GM21576 (cell line): ENCODE data around the gene ZKSCAN4.

Source experiments
- ATAC-seq: cut with Tn5 transposase; IDR thresholded peaks from one replicate; pipeline ENCODE4 v1.9.1; 2021; ENCODE audit warnings: mild to moderate bottlenecking, moderate library complexity; ENCODE audit not compliant: unreplicated experiment

Gene ZKSCAN4

DNA sequence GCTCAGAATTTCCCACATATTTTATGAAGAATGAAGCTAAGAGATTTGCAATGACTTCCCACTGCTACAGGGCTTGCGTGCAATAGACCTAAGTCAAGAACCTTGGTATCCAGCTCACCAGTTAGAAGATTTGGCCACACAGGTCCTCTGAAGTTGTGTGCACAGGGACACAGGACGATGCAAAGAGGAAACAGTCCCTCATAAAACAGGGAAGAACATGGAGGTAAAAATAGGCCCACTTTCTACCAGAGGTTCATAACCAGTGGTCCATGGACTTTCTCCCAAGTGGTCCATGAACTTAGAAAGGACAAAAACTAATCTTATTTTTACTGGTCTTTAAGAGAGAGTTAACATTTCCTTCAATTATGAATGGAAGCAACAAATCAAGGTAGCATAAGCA is 1.3 kb downstream of the ZKSCAN4 start:
- ATAC-seq: no peak

DNA sequence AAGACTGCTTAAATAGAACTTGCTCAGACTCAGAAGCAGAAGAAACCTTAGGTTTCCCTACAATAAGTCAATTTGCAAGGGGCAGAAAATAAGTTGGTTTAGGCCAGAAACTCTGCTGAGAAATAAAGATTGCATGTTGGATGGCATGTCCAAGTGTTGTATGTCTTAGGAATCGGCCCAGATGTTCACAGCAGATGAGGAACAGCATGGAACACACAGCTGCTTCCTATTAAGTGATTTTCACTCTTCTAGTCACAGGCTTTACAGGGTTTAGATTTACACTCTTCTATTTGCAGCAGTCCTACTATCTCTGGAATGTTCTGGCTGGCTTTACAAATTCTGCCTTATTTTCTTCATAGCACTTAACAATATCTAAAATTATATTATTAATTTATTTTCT is 3.2 kb downstream of the ZKSCAN4 start:
- no peak for ATAC-seq

DNA sequence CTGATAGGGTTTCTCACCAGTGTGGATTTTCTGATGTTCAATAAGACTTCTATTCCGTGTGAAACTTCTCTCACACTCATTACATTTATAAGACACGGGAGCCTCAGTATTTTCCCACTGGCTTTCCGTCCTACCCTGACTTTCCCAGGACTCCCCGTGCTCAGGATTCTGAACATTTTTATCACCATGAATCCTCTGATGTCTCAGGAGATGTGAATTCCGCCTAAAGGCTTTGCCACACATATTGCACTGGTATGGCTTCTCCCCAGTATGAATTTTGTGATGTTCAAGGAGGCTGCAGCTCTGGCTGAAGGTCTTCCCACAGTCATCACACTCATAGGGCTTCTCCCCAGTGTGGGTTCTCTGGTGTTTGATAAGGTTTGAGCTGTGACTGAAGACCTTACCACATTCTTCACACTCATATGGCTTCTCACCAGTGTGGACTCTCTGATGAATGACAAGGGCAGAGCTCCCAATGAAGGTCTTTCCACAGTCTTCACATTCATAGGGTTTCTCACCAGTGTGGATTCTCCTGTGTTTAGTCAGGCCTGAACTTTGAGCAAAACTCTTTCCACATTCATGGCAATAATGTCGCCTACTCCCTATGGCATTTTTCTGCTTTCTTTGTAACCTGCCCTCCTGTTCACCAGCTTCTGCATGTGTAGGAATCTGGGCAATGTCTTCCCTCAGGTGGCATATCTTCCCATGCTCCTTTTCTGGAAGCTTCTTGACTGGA is 6.7 kb downstream of the ZKSCAN4 start:
- ATAC-seq: no peak

DNA sequence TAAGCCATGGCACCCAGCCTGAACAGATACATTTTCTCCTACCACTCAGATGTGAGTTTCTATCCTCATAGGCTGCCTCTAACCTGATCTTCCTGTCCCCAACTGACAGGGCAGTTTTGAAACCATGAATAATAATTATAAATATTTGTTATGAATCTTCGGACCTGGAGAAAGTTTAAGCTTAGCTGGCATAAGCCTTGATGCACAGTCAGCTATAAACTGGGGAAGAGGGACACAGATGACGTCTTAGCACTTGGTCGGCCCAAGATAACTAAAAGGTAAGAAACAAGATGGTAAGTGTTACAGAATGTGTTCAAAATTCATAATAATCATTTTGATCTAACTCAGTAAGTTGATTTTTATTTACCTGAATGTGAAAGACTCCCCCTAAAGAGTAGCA is 8.1 kb downstream of the ZKSCAN4 start:
- ATAC-seq: no peak

DNA sequence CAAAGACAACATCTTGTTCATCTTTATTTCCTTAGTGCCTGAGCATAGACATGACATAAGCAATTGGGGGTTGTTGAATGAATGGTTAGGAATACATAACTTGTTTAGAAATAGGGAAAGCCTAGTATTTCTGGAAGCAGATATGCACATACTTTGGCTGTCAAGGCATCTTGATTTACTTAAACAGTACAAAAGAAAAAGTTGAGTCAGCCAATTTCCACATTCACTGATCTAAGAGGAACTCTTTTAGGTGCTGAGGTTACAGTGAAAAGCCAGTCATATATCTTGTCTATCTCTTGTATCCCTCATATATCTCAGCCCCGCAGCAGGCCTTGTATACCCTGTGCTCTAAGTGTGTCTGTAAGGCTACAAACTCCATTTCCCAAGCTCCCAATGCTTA is 11.6 kb downstream of the ZKSCAN4 start:
- no peak for ATAC-seq

DNA sequence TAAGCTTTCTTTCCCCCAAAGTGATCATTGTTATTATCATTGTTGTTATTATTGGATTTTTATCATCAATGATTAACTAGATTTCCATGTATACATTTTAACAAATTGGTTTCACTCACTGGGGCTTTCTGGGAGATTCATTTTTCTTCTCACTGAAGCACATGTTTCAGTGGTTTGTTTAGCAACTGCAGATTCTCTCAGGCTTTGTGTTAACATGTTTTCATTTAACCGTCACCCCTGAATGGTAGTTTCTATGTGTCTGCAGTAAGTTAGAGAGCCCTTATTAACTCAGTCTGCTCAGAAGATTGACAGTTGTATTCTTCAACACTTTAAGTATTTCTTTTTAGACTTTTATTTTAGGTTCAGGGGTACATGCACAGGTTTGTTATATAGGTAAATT is 12.4 kb downstream of the ZKSCAN4 start:
- no peak for ATAC-seq

DNA sequence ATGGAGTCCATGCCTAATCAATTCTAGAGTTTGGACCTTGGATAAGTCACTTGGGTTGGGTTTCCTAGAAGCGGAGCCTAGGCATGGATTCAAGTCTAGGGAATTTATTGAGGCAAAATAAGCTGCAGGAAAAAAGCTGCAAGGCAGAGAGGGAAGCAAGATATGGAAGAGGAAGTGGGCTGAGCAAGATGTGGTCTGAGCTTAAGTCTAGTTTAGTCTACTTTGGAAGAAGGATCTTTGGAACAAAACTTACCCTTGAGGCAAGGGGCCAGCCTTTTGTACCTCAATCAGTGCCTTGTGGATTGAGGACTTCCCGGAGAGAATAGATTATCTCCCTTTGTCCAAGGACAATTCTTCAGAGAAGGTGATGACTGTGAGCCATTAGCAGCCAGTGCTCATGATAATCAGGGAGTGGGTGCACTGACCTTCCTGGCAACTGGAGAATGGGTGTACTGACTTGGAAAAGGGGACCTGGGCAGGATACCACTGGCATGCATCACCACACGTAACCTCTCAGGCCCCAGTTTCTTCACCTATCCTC is 16.1 kb downstream of the ZKSCAN4 start:
- ATAC-seq: no peak

DNA sequence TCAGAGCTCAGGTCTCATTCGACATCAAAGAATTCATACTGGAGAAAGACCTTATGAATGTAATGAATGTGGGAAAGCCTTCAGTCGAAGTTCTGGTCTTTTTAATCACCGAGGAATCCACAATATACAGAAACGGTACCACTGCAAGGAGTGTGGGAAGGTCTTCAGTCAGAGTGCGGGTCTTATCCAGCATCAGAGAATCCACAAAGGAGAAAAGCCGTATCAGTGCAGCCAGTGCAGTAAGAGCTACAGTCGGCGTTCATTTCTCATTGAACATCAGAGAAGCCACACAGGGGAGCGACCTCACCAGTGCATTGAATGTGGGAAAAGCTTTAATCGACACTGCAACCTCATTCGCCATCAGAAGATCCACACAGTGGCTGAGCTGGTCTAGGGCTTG is 19.3 kb downstream of the ZKSCAN4 start:
- no peak for ATAC-seq

DNA sequence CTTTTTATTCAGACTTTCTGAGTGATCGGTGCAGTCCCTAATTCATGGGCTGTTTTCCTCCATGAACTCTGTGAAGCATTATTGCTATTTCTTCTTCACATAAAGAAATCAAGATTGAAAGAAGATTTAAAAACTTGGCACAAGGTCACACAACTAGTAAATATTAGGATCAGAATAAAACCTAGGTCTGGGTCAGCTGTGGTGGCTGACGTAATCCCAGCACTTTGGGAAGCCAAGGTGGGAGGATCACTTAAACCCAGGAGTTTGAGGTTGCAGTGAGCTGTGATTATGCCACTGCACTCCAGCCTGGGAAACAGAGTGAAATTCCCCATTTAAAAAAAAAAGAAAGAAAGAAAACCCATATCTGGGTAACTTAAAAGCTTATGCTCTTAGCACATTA is 25.6 kb downstream of the ZKSCAN4 start:
- ATAC-seq: no peak

DNA sequence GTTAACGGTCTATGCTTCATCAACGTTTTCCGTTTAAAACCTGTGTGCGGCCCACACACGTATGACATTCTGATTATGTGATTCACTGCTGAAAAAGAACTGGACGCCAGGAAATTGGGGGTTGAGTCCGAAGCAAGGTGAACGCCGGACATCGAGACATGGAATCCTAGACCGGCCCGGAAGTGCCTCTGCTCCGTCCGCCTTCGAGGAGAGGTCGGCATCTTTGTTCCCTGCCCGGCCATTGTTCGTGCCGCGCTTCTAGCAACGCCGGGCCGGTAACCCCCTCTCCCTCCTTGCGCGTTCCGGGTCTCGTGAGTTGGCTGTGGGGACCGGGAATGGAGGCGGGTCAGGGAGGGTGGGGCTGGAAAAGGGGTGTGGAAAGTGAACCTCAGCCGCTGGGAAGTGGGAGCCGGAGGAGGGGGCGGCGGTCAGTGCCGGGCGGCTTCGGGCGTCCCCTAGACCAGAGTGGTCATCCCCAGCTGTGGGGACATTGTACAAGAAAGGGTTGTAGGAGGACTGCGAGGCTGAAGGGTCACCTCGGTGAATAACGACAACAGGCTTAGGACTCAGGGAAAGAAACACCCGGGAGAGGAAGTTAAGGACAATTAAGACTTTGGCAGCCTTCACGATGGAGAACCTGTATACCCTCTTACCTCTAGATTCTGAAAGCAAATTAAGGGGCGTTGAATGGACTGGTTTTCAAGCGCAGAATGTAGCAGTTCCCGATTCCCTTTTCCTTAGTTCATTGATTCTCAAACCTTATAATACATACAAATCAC is 26.8 kb downstream of the ZKSCAN4 start, which contains the start of gene ZSCAN9:
Gene ZSCAN9, plus strand, starts transcription at position 220 of the 779 bp plus-strand sequence. CDS start 1,810 bp downstream, outside the sequence.
- ATAC-seq: peak; percentile 89

DNA sequence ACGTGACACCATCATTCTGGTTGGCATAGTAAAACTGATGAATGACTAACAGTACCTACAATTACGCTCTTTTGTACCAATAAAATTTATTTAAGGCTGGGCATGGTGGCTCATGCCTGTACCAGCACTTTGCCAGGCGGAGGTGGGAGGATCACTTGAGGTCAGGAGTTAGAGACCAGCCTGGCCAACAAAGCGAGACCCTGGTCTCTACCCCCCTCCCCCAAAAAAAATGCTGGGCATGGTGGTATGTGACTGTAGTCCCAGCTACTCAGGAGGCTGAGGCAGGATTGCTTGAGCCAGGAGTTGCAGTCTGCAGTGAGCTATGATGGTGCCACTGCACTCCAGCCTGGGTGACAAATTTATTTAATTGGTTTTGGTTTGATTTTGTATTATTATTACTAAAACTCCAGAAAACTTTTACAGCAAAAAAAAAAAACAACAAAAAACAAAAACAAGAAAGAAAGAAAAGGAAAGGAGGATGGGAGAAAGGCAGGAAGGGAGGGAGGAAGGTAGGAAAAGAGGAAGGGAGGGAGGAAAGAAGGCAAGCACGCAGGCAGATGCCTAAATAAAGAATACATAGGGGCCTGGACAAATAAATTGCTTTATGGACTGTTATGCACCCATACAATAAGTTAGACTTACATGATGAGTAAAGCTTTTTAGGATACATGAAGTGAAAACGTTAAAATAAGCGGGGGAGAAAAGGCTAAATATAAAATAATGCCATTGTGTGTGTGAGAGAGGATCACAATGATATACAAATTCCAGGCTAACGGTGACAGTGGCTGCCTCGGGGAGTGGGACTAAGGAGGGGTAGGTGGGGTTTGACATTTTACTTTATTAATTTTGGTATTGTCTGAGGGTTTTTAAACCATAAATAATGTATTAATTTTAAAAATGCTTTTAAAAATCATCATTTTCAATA is 27.7 kb downstream of the ZKSCAN4 start:
- ATAC-seq: no peak

DNA sequence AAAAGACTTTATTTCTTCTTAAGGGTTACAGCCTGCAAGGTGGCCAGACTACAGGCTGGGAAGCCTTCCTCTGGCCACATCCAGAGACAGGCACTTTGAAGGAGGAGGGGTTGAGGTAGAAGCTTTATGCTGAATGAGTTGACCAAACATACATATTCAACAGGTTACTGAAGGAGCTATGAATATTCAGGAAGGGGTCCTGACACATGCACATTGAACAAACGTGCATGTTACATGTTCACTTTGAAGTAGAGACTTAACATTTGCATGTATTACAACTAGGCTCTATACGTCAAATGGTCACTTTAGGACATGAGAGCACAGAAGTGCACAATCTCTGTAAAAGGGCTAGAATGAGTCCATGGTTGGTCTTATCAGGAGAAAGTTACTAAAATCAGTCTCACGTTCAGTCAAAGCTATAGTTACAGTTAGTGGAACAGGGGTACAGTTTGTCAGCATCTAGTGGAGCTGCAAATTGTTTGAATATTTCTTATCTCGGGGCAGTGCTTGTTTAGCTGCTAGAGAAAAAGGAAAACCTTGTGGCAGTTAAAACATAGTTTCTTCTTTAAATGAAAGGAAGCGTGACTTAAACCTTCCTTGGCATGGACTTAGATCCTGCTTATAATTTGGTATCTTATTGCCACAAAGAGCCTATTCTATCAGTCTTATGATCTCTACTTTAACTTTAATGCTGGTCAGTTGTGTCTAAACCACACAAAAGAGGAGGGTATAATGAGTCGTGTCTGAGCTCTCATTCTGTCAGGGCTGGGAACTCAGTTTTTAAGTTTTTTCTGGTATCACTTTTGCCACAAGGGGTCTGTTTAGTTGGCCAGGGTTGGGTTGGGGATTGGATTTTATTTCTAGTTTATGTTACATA is 31.6 kb downstream of the ZKSCAN4 start:
- no peak for ATAC-seq

DNA sequence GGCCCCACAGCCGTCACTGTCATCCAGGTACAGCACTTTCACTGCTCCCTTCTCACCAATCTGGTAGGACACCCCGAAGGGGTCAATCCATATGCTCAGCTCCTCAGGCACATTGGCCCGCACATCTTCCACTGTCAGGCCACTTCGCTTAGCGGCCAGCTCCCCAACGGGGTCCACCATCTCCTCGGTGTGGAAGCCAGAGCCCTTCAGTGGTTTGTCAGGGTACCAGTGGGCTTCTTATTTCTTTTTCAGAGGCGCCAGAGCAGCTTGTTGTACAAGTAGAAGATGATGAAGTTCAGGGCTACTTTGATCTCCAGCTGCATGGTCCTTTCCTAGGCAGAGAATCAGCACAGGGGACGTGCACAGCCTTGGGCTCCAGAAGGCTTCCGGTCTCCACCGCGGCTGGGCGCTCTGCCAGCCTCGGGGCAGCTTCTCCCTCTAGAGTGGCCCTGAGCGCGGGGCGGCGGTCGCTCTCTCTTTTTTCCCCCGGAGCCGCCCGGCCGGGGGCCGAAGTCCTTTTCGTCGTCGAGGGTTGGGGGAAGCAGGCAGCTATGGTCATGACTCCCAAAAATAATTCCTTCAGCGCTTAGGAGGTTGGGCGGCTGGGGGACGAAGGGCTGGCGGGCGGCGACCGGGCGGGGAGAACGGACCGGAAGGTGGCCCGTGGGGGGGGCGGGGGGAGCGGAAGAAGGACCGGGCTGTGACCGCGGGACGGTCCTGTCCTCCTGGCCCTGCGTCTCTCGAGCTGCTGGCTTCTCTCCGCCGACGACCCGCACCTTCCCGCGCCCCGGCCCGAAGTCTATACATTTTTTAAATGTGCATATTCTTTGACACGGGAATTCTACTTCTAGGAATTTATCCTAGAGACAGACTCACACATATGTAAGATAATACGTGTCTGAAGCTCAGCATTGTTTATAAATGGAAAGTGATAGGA is 33.5 kb downstream of the ZKSCAN4 start:
- peak; percentile 73 for ATAC-seq

DNA sequence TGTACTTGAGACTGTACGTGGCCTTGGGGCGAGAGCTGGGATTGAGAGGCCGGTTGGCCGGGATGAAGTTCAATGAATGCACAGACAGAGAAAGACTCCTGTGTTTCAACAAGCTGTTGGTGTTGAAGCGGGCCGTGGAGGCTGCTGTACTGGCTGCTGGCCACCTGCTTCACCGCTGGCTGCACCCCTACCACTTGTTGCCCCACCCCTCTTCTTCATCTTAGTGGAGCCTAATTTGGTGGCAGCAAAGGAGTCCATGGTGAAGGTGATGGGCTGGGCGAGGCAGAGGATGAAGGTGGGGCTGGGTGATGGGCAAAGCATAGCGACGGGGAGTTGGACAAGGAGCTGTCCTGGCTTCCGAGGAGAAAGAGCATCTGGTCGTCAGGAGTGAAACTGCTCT is 34.2 kb downstream of the ZKSCAN4 start:
- ATAC-seq: no peak

DNA sequence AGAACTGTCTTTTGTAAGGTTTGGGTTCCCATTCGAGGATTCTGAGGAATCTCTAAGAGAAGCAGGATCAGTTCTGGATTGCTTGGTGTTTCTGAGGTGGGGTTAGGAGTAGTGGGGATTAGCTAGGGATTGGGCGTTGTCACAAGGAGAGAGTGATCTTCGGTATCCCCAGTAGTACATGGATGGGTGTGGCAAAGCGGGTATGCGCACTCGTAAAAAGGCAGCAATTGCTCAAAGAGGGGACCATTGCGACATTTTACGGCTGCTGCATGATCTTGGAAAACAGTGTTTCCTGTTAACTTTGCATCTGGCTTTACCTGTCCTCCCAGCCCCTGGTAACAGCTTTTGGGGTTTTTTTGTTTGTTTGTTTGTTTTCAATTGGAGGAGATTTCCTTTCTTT is 36.6 kb downstream of the ZKSCAN4 start:
- ATAC-seq: no peak

DNA sequence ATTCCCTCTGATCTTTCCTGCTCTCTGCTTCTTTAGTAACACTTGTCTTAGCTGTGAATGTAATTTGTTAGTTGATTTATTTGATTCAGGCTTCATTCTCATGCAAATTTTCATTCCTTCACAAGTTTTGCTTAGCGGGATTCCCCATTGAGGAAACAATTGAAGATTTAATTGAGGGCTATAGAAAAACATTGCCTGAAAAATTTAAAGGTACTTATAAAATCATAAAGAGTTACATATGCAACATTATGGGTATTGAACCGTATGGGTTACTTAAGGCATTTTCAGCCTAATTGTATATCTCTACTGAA is 38.9 kb downstream of the ZKSCAN4 start:
- no peak for ATAC-seq

DNA sequence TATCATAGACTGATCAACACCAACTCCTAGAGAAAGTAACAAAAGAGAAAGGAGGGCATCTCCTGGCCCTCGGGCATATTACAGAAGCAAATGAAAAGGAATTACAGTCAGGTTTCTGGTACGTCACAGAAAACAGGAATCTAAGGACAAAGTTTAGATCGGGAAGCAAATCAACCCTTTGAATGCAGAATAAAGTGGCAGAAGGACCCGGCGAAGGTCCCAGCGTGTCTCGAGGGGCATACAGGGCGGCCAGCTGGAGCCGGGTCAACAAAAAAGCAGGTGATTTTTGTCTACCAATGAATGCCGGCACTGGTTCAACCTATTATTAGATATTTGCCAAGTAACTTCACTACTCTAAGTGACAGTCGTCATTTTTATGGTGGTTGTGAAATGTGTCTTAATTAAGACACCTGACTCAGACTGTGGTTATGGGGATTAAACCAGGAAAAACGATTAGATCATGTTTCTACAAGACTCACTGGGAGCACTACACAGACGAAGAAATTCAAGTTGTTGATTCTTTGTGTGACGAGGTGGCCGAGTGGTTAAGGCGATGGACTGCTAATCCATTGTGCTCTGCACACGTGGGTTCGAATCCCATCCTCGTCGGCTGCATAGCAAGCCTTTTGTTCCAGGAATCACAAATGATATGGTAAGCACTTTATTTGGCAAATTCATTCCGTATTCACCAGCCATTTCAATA is 39.4 kb downstream of the ZKSCAN4 start:
- peak; percentile 48 for ATAC-seq

DNA sequence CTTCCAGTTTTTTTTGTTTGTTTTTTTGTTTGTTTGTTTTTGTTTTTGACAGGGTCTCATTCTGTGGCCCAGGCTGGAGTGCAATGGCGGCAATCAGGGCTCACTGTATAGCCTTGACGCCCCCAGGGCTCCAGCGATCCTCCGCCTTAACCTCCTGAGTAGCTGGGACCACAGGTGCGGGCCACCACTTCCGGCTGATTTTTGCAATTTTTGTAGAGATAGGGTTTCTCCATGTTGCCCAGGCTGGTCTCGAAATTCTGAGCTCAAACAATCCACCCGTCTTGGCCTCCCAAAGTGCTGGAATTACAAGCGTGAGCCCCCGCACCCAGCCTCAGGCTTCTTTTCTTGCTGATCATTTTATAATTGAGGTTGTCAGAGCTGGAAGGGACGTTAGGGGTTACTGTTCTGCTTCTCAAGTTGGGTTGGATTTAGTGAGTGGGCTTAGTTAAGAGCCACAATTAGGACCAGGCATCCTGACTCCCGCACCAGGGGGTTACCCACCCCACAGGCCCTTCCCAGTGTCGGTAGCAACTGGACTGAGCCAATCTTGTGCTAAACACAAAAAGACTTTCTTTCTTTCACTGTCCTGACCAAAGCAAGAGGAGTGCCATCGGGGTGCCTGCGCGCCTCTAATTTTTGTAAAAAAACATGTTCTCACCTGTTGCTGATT is 40.1 kb downstream of the ZKSCAN4 start:
- no peak for ATAC-seq
